ENCODE results near the gene WHAMM. TPM values are rescaled to one million over a fixed set of nuclear protein-coding genes. Genes with fewer than 3 reads are reported as not detected.
"Not testable (repeated sequence)": the region's sequence is repeated elsewhere in the genome, so short reads cannot be mapped to it uniquely, and the experiment has no call there.

WHAMM gene
- total and polyA plus RNA-seq, 4 donors = 4.2 to 10.4 (median 6.6) TPM

DNA sequence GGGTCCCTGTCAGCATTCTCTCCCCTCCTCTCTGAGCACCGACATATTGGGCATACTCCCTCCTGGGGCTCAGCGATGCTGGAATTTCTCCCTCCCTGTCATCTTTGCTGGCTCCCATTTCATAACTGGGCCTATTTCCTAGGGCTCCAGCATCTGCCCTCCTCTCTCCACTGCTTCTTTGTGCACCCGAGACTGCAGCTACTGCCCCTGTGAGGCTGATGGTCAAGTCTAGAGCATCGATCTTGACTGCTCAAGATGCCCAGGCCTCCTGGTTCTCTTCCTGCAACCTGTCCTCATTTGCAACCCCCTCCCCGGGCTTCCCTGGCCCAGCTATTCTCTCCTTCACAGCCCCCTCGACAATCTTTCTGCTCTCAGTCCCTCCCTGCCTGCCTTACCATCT is 53.5 kb downstream of the WHAMM start:
- TF ChIP-seq, protein P1, sequence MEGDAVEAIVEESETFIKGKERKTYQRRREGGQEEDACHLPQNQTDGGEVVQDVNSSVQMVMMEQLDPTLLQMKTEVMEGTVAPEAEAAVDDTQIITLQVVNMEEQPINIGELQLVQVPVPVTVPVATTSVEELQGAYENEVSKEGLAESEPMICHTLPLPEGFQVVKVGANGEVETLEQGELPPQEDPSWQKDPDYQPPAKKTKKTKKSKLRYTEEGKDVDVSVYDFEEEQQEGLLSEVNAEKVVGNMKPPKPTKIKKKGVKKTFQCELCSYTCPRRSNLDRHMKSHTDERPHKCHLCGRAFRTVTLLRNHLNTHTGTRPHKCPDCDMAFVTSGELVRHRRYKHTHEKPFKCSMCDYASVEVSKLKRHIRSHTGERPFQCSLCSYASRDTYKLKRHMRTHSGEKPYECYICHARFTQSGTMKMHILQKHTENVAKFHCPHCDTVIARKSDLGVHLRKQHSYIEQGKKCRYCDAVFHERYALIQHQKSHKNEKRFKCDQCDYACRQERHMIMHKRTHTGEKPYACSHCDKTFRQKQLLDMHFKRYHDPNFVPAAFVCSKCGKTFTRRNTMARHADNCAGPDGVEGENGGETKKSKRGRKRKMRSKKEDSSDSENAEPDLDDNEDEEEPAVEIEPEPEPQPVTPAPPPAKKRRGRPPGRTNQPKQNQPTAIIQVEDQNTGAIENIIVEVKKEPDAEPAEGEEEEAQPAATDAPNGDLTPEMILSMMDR (IDR thresholded peaks at IDR 0.05; ENCODE audit: control extremely low read depth, extremely low read depth) = no peak
- no peak overlapping the region for H3K27ac ChIP-seq (ENCODE audit: low read depth in 1 of 2, low read length in 1 of 2)
- H3K36me3 ChIP-seq (ENCODE audit: control insufficient read depth in 4 of 4, insufficient read depth in 4 of 4, low read length in 4 of 4) = peaks cover 0 to 3% (median 0%) of the 10 kb centered on the region in 4 donors
- no peaks in the 10 kb centered on the region for H3K9me3 ChIP-seq (ENCODE audit: control insufficient read depth in 4 of 4, insufficient read depth in 3 of 4, low read length in 3 of 4)
- DNase-seq (no peak), ATAC-seq (ENCODE audit: insufficient read depth, low FRiP score) (no peak)
- 87 to 96% methylated on average over 6 of the region's 6 CpGs for WGBS, 2 donors
- H3K27me3 ChIP-seq (ENCODE audit: control insufficient read depth in 3 of 3, insufficient read depth in 3 of 3, low read length in 2 of 3) = no peaks in the 10 kb centered on the region
- H3K4me1 ChIP-seq (ENCODE audit: control insufficient read depth in 5 of 5, insufficient read depth in 5 of 5, low read length in 5 of 5) = no peaks in the 10 kb centered on the region
- no peak overlapping the region for H3K4me3 ChIP-seq
- H3K9ac ChIP-seq (ENCODE audit: insufficient read depth in 1 of 2, low read length in 2 of 2) = no peak overlapping the region

DNA sequence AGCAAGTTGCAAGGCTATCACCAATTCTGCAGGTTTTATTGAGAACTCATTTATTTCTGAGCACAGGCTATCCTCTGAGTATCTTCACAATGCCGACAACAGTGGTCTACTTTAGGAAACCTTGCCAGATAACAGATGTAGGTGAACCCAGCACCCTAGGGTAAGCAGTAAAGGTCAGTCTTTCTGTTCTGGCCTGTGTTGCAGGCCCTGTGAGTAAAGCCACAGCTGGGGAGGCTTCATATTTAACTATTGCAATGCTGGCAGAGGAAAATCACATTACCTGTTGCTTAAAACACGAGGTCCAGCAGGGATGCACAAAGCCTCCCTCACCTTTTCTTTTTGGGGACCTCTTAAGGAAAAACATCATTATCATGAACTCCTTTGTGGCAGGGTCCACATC is 55.5 kb downstream of the WHAMM start:
- DNase-seq = no peak
- 82 to 84% methylated on average over 2 of the region's 2 CpGs for WGBS, 2 donors
- Histone ChIP-seq H3K9ac (ENCODE audit: insufficient read depth in 1 of 2, low read length in 2 of 2) (peak overlapping the region in 1 of 2 donors; percentile 5), H3K36me3 (ENCODE audit: control insufficient read depth in 4 of 4, insufficient read depth in 4 of 4, low read length in 4 of 4) (peaks cover 0 to 3% (median 0%) of the 10 kb centered on the region in 4 donors), H3K27ac (ENCODE audit: low read depth in 1 of 2, low read length in 1 of 2) (no peak overlapping the region), H3K9me3 (ENCODE audit: control insufficient read depth in 4 of 4, insufficient read depth in 3 of 4, low read length in 3 of 4) (no peaks in the 10 kb centered on the region), H3K4me3 (no peak overlapping the region), H3K4me1 (ENCODE audit: control insufficient read depth in 5 of 5, insufficient read depth in 5 of 5, low read length in 5 of 5) (no peaks in the 10 kb centered on the region), H3K27me3 (ENCODE audit: control insufficient read depth in 3 of 3, insufficient read depth in 3 of 3, low read length in 2 of 3) (no peaks in the 10 kb centered on the region)
- no peak for ATAC-seq (ENCODE audit: insufficient read depth, low FRiP score)
- TF ChIP-seq, protein P1 (IDR thresholded peaks at IDR 0.05; ENCODE audit: control extremely low read depth, extremely low read depth) = no peak

DNA sequence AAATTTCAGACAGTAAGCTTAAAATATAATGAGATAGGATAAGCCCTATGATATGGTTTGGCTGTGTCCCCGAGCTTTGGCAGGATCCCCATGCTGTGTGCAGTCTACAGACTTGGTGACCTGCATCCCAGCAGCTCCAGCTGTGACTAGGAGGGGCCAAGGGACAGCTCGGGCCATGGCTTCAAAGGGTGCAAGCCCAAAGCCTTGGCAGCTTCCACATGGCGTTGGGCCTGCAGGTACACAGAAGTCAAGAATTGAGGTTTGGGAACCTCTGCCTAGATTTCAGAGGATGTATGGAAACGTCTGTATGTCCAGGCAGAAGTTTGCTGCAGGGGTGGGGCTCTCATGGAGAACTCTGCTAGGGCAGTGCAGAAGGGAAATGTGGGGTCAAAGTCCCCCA is 56.2 kb downstream of the WHAMM start:
- WGBS, 2 donors = 74 to 84% methylated on average over 4 of the region's 4 CpGs
- ATAC-seq (ENCODE audit: insufficient read depth, low FRiP score) = not testable (repeated sequence)

DNA sequence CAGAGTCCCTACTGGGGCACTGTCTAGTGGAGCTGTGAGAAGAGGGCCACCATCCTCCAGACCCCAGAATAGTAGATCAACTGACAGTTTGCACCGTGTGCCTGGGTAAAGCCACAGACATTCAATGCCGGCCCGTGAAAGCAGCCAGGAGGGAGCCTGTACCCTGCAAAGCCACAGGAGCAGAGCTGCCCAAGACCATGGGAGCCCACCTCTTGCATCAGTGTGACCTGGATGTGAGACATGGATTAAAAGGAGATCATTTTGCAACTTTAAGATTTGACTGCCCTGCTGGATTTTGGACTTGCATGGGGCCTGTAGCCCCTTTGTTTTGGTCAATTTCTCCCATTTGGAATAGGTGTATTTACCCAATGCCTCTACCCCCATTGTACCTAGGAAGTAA is 56.6 kb downstream of the WHAMM start:
- not testable (repeated sequence) for H3K9ac ChIP-seq (ENCODE audit: insufficient read depth in 1 of 2, low read length in 2 of 2); H3K27ac ChIP-seq (ENCODE audit: low read depth in 1 of 2, low read length in 1 of 2); DNase-seq; ATAC-seq (ENCODE audit: insufficient read depth, low FRiP score); H3K4me3 ChIP-seq; H3K36me3 ChIP-seq (ENCODE audit: control insufficient read depth in 4 of 4, insufficient read depth in 4 of 4, low read length in 4 of 4); H3K9me3 ChIP-seq (ENCODE audit: control insufficient read depth in 4 of 4, insufficient read depth in 3 of 4, low read length in 3 of 4); H3K27me3 ChIP-seq (ENCODE audit: control insufficient read depth in 3 of 3, insufficient read depth in 3 of 3, low read length in 2 of 3); H3K4me1 ChIP-seq (ENCODE audit: control insufficient read depth in 5 of 5, insufficient read depth in 5 of 5, low read length in 5 of 5)
- 97 to 100% methylated on average over 3 of the region's 3 CpGs for WGBS, 2 donors

More for the DNA sequence above, 56.2 kb downstream of the WHAMM start:
- not testable (repeated sequence) for H3K4me1 ChIP-seq (ENCODE audit: control insufficient read depth in 5 of 5, insufficient read depth in 5 of 5, low read length in 5 of 5); H3K9me3 ChIP-seq (ENCODE audit: control insufficient read depth in 4 of 4, insufficient read depth in 3 of 4, low read length in 3 of 4); H3K9ac ChIP-seq (ENCODE audit: insufficient read depth in 1 of 2, low read length in 2 of 2); H3K36me3 ChIP-seq (ENCODE audit: control insufficient read depth in 4 of 4, insufficient read depth in 4 of 4, low read length in 4 of 4); DNase-seq; H3K27me3 ChIP-seq (ENCODE audit: control insufficient read depth in 3 of 3, insufficient read depth in 3 of 3, low read length in 2 of 3); H3K4me3 ChIP-seq; H3K27ac ChIP-seq (ENCODE audit: low read depth in 1 of 2, low read length in 1 of 2)
